DND-41 (cell line): ENCODE measurements around the gene PCDHB11.

Experiments used
- EZH2 ChIP-seq: IDR thresholded peaks from 3 replicates; pipeline ENCODE4 v1.6.1; 2012; ENCODE audit warnings: borderline replicate concordance, low read depth, mild to moderate bottlenecking, moderate library complexity, low read length, inconsistent platforms; ENCODE audit not compliant: severe bottlenecking
- TF ChIP-seq, protein P1 (sequence below): IDR thresholded peaks from 2 replicates; pipeline ENCODE4 v1.5.1; 2012; ENCODE audit warnings: borderline replicate concordance, low read length, moderate library complexity, mild to moderate bottlenecking; ENCODE audit not compliant: poor library complexity, severe bottlenecking; ENCODE audit errors: extremely low read depth

GRCh38 chr5:141245250-141245717 is 45.9 kb downstream of the PCDHB11 start, which contains the start of gene PCDHB15:
- TF ChIP-seq, protein P1, sequence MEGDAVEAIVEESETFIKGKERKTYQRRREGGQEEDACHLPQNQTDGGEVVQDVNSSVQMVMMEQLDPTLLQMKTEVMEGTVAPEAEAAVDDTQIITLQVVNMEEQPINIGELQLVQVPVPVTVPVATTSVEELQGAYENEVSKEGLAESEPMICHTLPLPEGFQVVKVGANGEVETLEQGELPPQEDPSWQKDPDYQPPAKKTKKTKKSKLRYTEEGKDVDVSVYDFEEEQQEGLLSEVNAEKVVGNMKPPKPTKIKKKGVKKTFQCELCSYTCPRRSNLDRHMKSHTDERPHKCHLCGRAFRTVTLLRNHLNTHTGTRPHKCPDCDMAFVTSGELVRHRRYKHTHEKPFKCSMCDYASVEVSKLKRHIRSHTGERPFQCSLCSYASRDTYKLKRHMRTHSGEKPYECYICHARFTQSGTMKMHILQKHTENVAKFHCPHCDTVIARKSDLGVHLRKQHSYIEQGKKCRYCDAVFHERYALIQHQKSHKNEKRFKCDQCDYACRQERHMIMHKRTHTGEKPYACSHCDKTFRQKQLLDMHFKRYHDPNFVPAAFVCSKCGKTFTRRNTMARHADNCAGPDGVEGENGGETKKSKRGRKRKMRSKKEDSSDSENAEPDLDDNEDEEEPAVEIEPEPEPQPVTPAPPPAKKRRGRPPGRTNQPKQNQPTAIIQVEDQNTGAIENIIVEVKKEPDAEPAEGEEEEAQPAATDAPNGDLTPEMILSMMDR = no peak
- TF ChIP-seq EZH2 = no peak
